22Rv1 (cell line): ENCODE results near the gene ST3GAL5.

ENCODE experiments used
- CTCF ChIP-seq: fragments of 450-650 bp; IDR thresholded peaks from 2 replicates; pipeline ENCODE4 v1.5.1; 2017; ENCODE audit warnings: mild to moderate bottlenecking
- ZFX ChIP-seq: fragments of 450-650 bp; IDR thresholded peaks from 2 replicates; pipeline ENCODE4 v1.6.1; 2017; ENCODE audit warnings: antibody characterized with exemption, borderline replicate concordance

- TF ChIP-seq CTCF (no peak), ZFX (no peak)
These were observed 78.2 kb downstream of the ST3GAL5 start for GRCh38 chr2:85810371-85811179.
